HFFc6 (cell line): ENCODE measurements around the gene PAN3. TPM values are rescaled to one million over a fixed set of nuclear protein-coding genes. Genes with fewer than 3 reads are reported as not detected.

ENCODE experiments used
- DNase-seq: peaks from one replicate; pipeline ENCODE4 v3.0.0-alpha.2; 2018
- H3K27ac Mint-ChIP-seq: 2 replicates; pipeline ENCODE4 v1.8.0; 2020; ENCODE audit warnings: mild to moderate bottlenecking, mixed read lengths
- H3K27me3 Mint-ChIP-seq: 2 replicates; pipeline ENCODE4 v1.8.0; 2021; ENCODE audit warnings: mild to moderate bottlenecking, moderate library complexity, mixed read lengths; ENCODE audit not compliant: insufficient read depth
- H3K36me3 Mint-ChIP-seq: 2 replicates; pipeline ENCODE4 v1.8.0; 2021; ENCODE audit warnings: low read depth, mixed read lengths
- H3K4me1 Mint-ChIP-seq: 2 replicates; pipeline ENCODE4 v1.8.0; 2020; ENCODE audit warnings: low read depth, mixed read lengths
- H3K4me3 Mint-ChIP-seq: 2 replicates; pipeline ENCODE4 v1.8.0; 2020; ENCODE audit warnings: mild to moderate bottlenecking, moderate library complexity, mixed read lengths
- H3K9me3 Mint-ChIP-seq: 2 replicates; pipeline ENCODE4 v1.8.0; 2020; ENCODE audit warnings: mild to moderate bottlenecking, mixed read lengths
- total RNA-seq, 6 experiments: library from RNA; stranded (reverse); fragmentation: NEBNext Ultra II Directional; extraction: Animal tissue kit (Norgen Biotek cat#: 25700); gene quantifications; 2 replicates in 1 of 6; 3 replicates in 5 of 6; pipeline ENCODE4 v1.2.3, GENCODE V29; 2021
- TF ChIP-seq, protein P1 (sequence below): fragments of 200-600 bp; sonication (generic); IDR thresholded peaks from 2 replicates; pipeline ENCODE4 v1.5.0; 2021; ENCODE audit warnings: antibody characterized with exemption, mild to moderate bottlenecking

Gene PAN3
- total RNA-seq, 6 experiments from 2014 or later = 16.9 to 20.2 (median 18.0) TPM

DNA sequence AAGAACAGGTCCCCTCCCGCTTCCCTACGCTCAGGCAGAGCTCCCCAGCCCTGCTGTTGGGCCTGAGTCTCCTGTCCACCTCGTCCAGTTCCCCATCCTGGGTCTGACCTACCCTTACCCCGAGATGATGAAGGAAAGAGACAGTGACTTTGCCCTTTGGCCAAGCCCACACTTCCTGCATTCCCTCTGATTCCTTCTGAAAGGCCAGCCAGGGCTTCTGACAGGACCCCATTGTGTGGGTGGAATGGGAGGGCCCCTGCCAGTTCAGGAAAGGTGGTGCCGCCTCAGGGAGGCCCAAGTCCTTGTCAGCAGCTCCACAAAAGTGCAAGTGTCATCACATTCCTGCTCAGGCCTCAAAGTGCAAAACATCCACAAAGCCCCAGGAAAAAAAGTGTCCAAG is 177.8 kb downstream of the PAN3 start:
- H3K36me3 Mint-ChIP-seq = peaks cover 30% of the 10 kb centered on the region
- no peaks in the 10 kb centered on the region for H3K27me3 Mint-ChIP-seq
- H3K9me3 Mint-ChIP-seq = peaks cover 6% of the 10 kb centered on the region
- peaks cover 25% of the 10 kb centered on the region for H3K4me1 Mint-ChIP-seq
- no peak overlapping the region for H3K4me3 Mint-ChIP-seq
- DNase-seq = no peak
- no peak overlapping the region; the same call in 1 of the 2 replicates for H3K27ac Mint-ChIP-seq
- TF ChIP-seq, protein P1, sequence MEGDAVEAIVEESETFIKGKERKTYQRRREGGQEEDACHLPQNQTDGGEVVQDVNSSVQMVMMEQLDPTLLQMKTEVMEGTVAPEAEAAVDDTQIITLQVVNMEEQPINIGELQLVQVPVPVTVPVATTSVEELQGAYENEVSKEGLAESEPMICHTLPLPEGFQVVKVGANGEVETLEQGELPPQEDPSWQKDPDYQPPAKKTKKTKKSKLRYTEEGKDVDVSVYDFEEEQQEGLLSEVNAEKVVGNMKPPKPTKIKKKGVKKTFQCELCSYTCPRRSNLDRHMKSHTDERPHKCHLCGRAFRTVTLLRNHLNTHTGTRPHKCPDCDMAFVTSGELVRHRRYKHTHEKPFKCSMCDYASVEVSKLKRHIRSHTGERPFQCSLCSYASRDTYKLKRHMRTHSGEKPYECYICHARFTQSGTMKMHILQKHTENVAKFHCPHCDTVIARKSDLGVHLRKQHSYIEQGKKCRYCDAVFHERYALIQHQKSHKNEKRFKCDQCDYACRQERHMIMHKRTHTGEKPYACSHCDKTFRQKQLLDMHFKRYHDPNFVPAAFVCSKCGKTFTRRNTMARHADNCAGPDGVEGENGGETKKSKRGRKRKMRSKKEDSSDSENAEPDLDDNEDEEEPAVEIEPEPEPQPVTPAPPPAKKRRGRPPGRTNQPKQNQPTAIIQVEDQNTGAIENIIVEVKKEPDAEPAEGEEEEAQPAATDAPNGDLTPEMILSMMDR = no peak

DNA sequence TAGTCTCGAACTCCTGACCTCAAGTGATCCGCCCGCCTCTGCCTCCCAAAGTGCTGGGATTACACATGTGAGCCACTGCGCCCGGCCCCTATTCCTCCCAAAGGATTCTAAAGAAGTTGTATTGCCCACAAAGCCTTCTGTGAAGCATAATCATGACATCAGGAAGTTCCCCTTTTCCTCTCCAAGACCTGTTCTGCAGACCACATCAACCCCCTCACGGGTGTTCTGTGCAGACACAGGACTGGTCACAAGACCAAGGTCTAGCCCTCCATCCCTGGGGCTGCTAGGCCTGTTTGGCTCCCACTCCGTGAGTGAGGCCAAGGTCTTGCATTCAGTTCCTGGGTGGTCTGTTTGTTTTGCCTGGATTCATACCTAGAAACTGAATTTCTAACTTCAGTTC is 178.5 kb downstream of the PAN3 start:
- Mint-ChIP-seq H3K36me3 (peaks cover 35% of the 10 kb centered on the region), H3K27ac (no peak overlapping the region), H3K4me3 (no peak overlapping the region), H3K4me1 (peaks cover 32% of the 10 kb centered on the region), H3K27me3 (no peaks in the 10 kb centered on the region), H3K9me3 (peaks cover 6% of the 10 kb centered on the region)
- TF ChIP-seq, protein P1 = no peak
- no peak for DNase-seq

DNA sequence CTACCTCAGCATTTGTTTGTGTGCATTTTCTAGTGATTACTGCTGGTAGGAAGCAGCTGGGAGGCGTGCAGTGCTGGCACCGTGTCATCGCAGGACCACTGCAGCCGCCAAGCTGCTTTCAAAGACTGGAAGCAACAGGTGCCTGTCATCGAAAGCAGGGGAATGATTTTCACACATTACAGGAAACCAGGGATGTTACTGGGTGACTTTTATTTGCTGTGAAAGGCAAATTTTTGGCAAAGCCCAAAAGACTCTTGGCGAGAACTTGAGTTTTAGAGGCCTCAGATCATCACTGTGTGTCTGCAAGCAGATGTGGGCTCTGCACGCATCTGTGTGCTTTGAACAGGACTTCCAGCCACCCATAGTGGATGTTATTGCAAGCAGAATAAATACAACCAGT is 180.2 kb downstream of the PAN3 start:
- Mint-ChIP-seq H3K27ac (no peak overlapping the region), H3K27me3 (no peaks in the 10 kb centered on the region; the same call in 1 of the 2 replicates), H3K36me3 (peaks cover 30% of the 10 kb centered on the region), H3K9me3 (peaks cover 6% of the 10 kb centered on the region), H3K4me3 (no peak overlapping the region), H3K4me1 (peaks cover 48% of the 10 kb centered on the region)
- TF ChIP-seq, protein P1 = no peak
- no peak for DNase-seq

DNA sequence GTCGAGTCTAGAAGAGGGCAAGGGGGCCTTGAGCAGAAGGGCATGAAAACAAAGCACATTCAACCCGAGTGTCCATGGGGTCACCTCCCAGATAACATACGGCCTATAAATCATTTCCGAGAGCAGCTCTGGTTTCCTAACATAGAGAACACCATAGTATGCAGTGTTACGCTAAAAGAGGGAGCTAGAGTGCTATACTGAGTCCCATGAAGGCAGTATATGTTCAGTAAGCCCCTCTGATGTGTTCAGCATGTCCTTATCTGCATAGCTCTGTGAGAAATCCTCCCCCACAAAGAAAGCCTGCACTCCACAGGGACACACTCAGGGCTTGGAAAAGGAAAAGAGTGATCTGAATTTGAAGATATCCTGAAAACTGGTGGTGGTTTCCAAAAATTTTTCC is 181.2 kb downstream of the PAN3 start:
- Mint-ChIP-seq H3K4me3 (no peak overlapping the region), H3K27ac (no peak overlapping the region; the same call in 1 of the 2 replicates), H3K4me1 (peaks cover 59% of the 10 kb centered on the region), H3K9me3 (peaks cover 6% of the 10 kb centered on the region), H3K27me3 (no peaks in the 10 kb centered on the region; the same call in 1 of the 2 replicates), H3K36me3 (peaks cover 30% of the 10 kb centered on the region)
- TF ChIP-seq, protein P1 = no peak
- no peak for DNase-seq

DNA sequence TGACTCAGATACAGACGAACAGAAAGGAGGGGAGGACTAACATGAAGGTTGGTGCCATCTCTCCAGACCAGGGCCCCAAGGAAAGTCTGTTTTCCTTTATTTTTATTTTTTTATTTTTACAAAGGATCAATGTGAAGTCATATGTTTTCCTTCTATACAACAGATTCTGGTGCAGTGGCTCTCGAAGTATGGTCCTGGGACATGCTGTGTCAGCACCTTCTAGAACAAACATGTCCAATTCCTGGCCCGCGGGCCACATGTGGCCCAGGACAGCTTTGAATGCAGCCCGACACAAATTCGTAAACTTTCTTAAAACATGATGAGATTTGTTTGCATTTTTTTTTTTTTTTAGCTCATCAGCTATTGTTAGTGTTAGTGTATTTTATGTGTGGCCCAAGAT is 181.9 kb downstream of the PAN3 start:
- Mint-ChIP-seq H3K27me3 (no peaks in the 10 kb centered on the region; the same call in 1 of the 2 replicates), H3K4me1 (peaks cover 66% of the 10 kb centered on the region), H3K9me3 (peaks cover 6% of the 10 kb centered on the region), H3K4me3 (no peak overlapping the region), H3K36me3 (peaks cover 30% of the 10 kb centered on the region), H3K27ac (peak overlapping the region; percentile 42; the same call in 1 of the 2 replicates)
- TF ChIP-seq, protein P1 = no peak
- DNase-seq = no peak
